ENCODE measurements around the gene ANKRD22. TPM values are rescaled to one million over a fixed set of nuclear protein-coding genes. Genes with fewer than 3 reads are reported as not detected.

ANKRD22 gene
- total and polyA plus RNA-seq, 2 donors (not counting 3 experiments of a cell fraction or from before 2014, with no cell fraction given) = not detected

DNA sequence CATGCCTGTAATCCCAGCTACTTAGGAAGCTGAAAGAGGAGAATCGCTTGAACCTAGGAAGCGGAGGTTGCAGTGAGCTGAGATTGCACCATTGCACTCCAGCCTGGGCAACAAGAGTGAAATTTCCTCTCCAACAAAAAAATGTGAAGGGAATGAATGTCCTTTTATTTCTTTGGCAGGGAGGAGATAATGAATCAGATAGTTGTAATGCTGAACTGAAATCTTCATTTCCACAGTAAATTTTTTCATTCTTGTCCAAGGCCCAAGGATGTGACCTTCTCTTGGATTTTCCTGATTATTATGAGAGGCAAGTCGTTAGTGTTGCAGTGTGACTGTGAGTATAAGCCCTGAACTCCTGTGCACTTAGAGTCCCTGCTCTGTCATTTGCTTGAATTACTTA, 42.0 kb upstream of the ANKRD22 start:
- no peaks in the 10 kb centered on the region for H3K4me1 ChIP-seq (ENCODE audit: control insufficient read depth, extremely low read depth, insufficient read depth, low read length)
- FAIRE-seq = no peak

More for the DNA sequence above, 42.0 kb upstream of the ANKRD22 start:
- ChIA-PET CTCF (interaction anchor here (1.0 kb wide), 1 partner anchor 13 kb away, joined by 3 read pairs; the partner anchor contains the start of gene STAMBPL1), POLR2A (no interaction called here)
- dilution Hi-C loops (cut with MboI; ENCODE audit: extremely low pct_ligation_motif_present, low sequenced_read_pairs) = no loop called here
- no TSS peak for BruUV-seq (replicated peaks)
- Histone ChIP-seq H3K27me3 (ENCODE audit: control insufficient read depth in 2 of 2, insufficient read depth in 2 of 2, low read length in 2 of 2) (no peaks in the 10 kb centered on the region), H3K79me2 (ENCODE audit: control insufficient read depth, insufficient read depth, low read length) (no peaks in the 10 kb centered on the region), H3K4me3 (replicated peaks in 1 of 3; ENCODE audit: insufficient read depth in 1 of 3, low read depth in 1 of 3, low read length in 3 of 3) (no peak overlapping the region), H3K27ac (ENCODE audit: insufficient read depth, low read depth, low read length) (no peak overlapping the region), H2AFZ (ENCODE audit: low read depth, low read length) (no peak overlapping the region), H3K9me3 (replicated peaks; ENCODE audit: control insufficient read depth, insufficient read depth, low read length) (no peaks in the 10 kb centered on the region), H4K20me1 (replicated peaks; ENCODE audit: control insufficient read depth, extremely low read depth, insufficient read depth, low read length) (no peaks in the 10 kb centered on the region), H3K4me2 (ENCODE audit: insufficient read depth, low read length) (no peak overlapping the region), H3K9me1 (replicated peaks; ENCODE audit: control insufficient read depth, extremely low read depth, insufficient read depth, low read length) (no peaks in the 10 kb centered on the region), H3K36me3 (ENCODE audit: control insufficient read depth in 2 of 2, extremely low read depth in 1 of 2, insufficient read depth in 2 of 2, low read length in 2 of 2) (no peaks in the 10 kb centered on the region), H3K9ac (replicated peaks; ENCODE audit: extremely low read depth, insufficient read depth, low read length) (no peak overlapping the region)
- no peak for DNase-seq (ENCODE audit: low read depth, low spot score)
- intact Hi-C loops (cut with micrococcal nuclease) = no loop called here
- TF ChIP-seq MAX (IDR thresholded peaks at IDR 0.05; ENCODE audit: insufficient read depth, insufficient read length) (no peak), MYC (IDR thresholded peaks at IDR 0.05; ENCODE audit: low read depth, low read length) (no peak), POLR2A (IDR thresholded peaks at IDR 0.05; ENCODE audit: low read depth, low read length) (no peak), JUN (IDR thresholded peaks at IDR 0.05; ENCODE audit: borderline replicate concordance, insufficient read depth, insufficient read length, low read depth) (no peak), FOS (IDR thresholded peaks at IDR 0.05; ENCODE audit: borderline replicate concordance, insufficient read depth, low read length) (no peak), GATA2 (IDR thresholded peaks at IDR 0.05; ENCODE audit: insufficient read depth, insufficient read length, low read depth, low read length) (no peak), EZH2 (IDR thresholded peaks at IDR 0.05; ENCODE audit: borderline replicate concordance, low read depth, low read length, severe bottlenecking) (no peak), POLR2AphosphoS5 (IDR thresholded peaks at IDR 0.05; ENCODE audit: insufficient read depth, low read depth, low read length) (no peak)
- TF ChIP-seq, protein P1, sequence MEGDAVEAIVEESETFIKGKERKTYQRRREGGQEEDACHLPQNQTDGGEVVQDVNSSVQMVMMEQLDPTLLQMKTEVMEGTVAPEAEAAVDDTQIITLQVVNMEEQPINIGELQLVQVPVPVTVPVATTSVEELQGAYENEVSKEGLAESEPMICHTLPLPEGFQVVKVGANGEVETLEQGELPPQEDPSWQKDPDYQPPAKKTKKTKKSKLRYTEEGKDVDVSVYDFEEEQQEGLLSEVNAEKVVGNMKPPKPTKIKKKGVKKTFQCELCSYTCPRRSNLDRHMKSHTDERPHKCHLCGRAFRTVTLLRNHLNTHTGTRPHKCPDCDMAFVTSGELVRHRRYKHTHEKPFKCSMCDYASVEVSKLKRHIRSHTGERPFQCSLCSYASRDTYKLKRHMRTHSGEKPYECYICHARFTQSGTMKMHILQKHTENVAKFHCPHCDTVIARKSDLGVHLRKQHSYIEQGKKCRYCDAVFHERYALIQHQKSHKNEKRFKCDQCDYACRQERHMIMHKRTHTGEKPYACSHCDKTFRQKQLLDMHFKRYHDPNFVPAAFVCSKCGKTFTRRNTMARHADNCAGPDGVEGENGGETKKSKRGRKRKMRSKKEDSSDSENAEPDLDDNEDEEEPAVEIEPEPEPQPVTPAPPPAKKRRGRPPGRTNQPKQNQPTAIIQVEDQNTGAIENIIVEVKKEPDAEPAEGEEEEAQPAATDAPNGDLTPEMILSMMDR (IDR thresholded peaks at IDR 0.05; ENCODE audit: extremely low read depth in 1 of 2, insufficient read depth in 1 of 2, low read depth in 1 of 2, low read length in 2 of 2) = no peak
